Tibial nerve (tissue), 3 donors: ENCODE results near the gene GDF9.

Source experiments
- CTCF ChIP-seq, 5 experiments: fragments of 200-600 bp in 3 of 5; fragments of 450-650 bp in 2 of 5; sonication (generic) in 3 of 5; IDR thresholded peaks; one replicate each; pipeline ENCODE4 v1.5.1; 2016 to 2019; ENCODE audit warnings: antibody characterized with exemption in 5 of 5, mild to moderate bottlenecking in 3 of 5, moderate library complexity in 2 of 5
- POLR2A ChIP-seq, 2 donors: fragments of 450-650 bp; IDR thresholded peaks; one replicate each; pipeline ENCODE4 v1.6.1; 2017; ENCODE audit warnings: antibody characterized with exemption in 2 of 2, mild to moderate bottlenecking in 2 of 2, moderate library complexity in 2 of 2

- TF ChIP-seq CTCF (IDR thresholded peaks at IDR 0.05): no peak
- no peak for TF ChIP-seq POLR2A (IDR thresholded peaks at IDR 0.05)
Measured at GRCh38 chr5:132901036-132901435, 34.8 kb upstream of the GDF9 start.
